Ishikawa (cell line): ENCODE results near the gene TMEM37.

Experiments
- CEBPB ChIP-seq: IDR thresholded peaks from 2 replicates; pipeline ENCODE4 v1.6.1; 2012
- EP300 ChIP-seq: IDR thresholded peaks from 2 replicates; pipeline ENCODE4 v1.6.1; 2012; ENCODE audit warnings: borderline replicate concordance
- MAX ChIP-seq: IDR thresholded peaks from 2 replicates; pipeline ENCODE4 v1.6.1; 2012
- NFIC ChIP-seq: IDR thresholded peaks from 2 replicates; pipeline ENCODE4 v1.6.1; 2012
- TAF1 ChIP-seq: IDR thresholded peaks from 2 replicates; pipeline ENCODE4 v1.6.1; 2012; ENCODE audit warnings: low read depth, mild to moderate bottlenecking
- TCF12 ChIP-seq: IDR thresholded peaks from 2 replicates; pipeline ENCODE4 v1.6.1; 2012; ENCODE audit warnings: low read depth
- USF1 ChIP-seq: IDR thresholded peaks from 2 replicates; pipeline ENCODE4 v1.6.1; 2012
- YY1 ChIP-seq: IDR thresholded peaks from 2 replicates; pipeline ENCODE4 v1.6.1; 2012; ENCODE audit warnings: low read depth

GRCh38 chr2:119438128-119438656 is 6.5 kb downstream of the TMEM37 start:
- TF ChIP-seq USF1 (no peak), TAF1 (no peak), TCF12 (no peak), EP300 (no peak), MAX (no peak), CEBPB (no peak), YY1 (no peak), NFIC (no peak)
